C4-2B (cell line): ENCODE measurements around the gene ACTR8.

Source experiments
- CTCF ChIP-seq: fragments of 450-650 bp; conservative IDR thresholded peaks from 2 replicates; pipeline ENCODE4 v1.5.1; 2017; ENCODE audit warnings: mild to moderate bottlenecking
- ZFX ChIP-seq: fragments of 450-650 bp; IDR thresholded peaks from 2 replicates; pipeline ENCODE4 v1.6.1; 2017

- TF ChIP-seq CTCF, result no peak
- TF ChIP-seq ZFX, result no peak
Measured at GRCh38 chr3:53850895-53851294, 31.1 kb downstream of the ACTR8 start.
